CD4-positive, alpha-beta T cell treated with Interferon gamma for 1 hour (primary cell): ENCODE results near the gene ACSL4.
"Not testable (repeated sequence)": the region's sequence is repeated elsewhere in the genome, so short reads cannot be mapped to it uniquely, and the experiment has no call there.

Source experiments
- DNase-seq: peaks from one replicate; pipeline ENCODE4 v3.0.0-alpha.2; 2020

ACSL4 gene

GRCh38 chrX:109732807-109733612, at the start of gene ACSL4:
Gene ACSL4, minus strand, starts transcription at chrX:109733257. Its CDS starts 49,894 bp downstream, at chrX:109683363.
- peak; percentile 86 for DNase-seq

GRCh38 chrX:109777749-109778148, 44.7 kb upstream of the ACSL4 start:
- DNase-seq, result no peak

- no peak for DNase-seq
These were observed 43.9 kb upstream of the ACSL4 start for GRCh38 chrX:109776986-109777385.

- no peak for DNase-seq
These were observed 43.4 kb upstream of the ACSL4 start for GRCh38 chrX:109776432-109776831.

- no peak for DNase-seq
These were observed 42.3 kb upstream of the ACSL4 start for GRCh38 chrX:109775386-109775785.

GRCh38 chrX:109774706-109775105, 41.6 kb upstream of the ACSL4 start:
- DNase-seq, result no peak

GRCh38 chrX:109774136-109774535, 41.1 kb upstream of the ACSL4 start:
- DNase-seq, result no peak

- DNase-seq, result no peak
These were observed 40.3 kb upstream of the ACSL4 start for GRCh38 chrX:109773374-109773773.

GRCh38 chrX:109770780-109771179, 37.7 kb upstream of the ACSL4 start:
- DNase-seq, result no peak

GRCh38 chrX:109760922-109761250, 27.8 kb upstream of the ACSL4 start:
- no peak for DNase-seq

- no peak for DNase-seq
These were observed 27.3 kb upstream of the ACSL4 start for GRCh38 chrX:109760209-109760921.

GRCh38 chrX:109753256-109753655, 20.2 kb upstream of the ACSL4 start:
- no peak for DNase-seq

- no peak for DNase-seq
These were observed 18.6 kb upstream of the ACSL4 start for GRCh38 chrX:109751698-109752097.

- no peak for DNase-seq
These were observed 16.1 kb upstream of the ACSL4 start for GRCh38 chrX:109749207-109749606.

GRCh38 chrX:109747681-109748080, 14.6 kb upstream of the ACSL4 start:
- DNase-seq, result no peak

- DNase-seq, result no peak
These were observed 9.7 kb upstream of the ACSL4 start for GRCh38 chrX:109742722-109743121.

- DNase-seq, result not testable (repeated sequence)
These were observed 7.8 kb upstream of the ACSL4 start for GRCh38 chrX:109740896-109741295.

GRCh38 chrX:109740433-109740809, 7.4 kb upstream of the ACSL4 start:
- DNase-seq, result no peak

- DNase-seq, result no peak
These were observed 6.8 kb upstream of the ACSL4 start for GRCh38 chrX:109739625-109740432.

GRCh38 chrX:109735202-109735744, 2.2 kb upstream of the ACSL4 start:
- no peak for DNase-seq

GRCh38 chrX:109733613-109734083, 591 bp upstream of the ACSL4 start:
- DNase-seq, result no peak

GRCh38 chrX:109732017-109732801, 848 bp downstream of the ACSL4 start:
- DNase-seq, result no peak
